Endothelial cell of umbilical vein (primary cell): Measurements from ENCODE around the gene B3GNT9. TPM values are rescaled to one million over a fixed set of nuclear protein-coding genes. Genes with fewer than 3 reads are reported as not detected.

Experiments used
- BruUV-seq: library from RNA; stranded (reverse); fragments of 400-500 nt; replicated peaks from 2 replicates; lab custom pipeline; 2021; lab: Mats Ljungman, UMichigan
- CTCF ChIA-PET: fragments of 300-600, 350-600 bp; sonication (Branson Sonifier 250); formaldehyde crosslinking; loops from one replicate; lab custom pipeline; 2021; ENCODE audit warnings: antibody characterized with exemption, inconsistent platforms; lab: Charles Lee
- POLR2A ChIA-PET: fragments of 300-600, 350-600 bp; sonication (Branson Sonifier 250); formaldehyde crosslinking; loops from one replicate; lab custom pipeline; 2021; ENCODE audit warnings: antibody characterized with exemption, inconsistent platforms; lab: Charles Lee
- DNase-seq: peaks from one replicate; pipeline ENCODE4 v3.0.0-alpha.2; 2011; ENCODE audit warnings: low read depth, low spot score
- FAIRE-seq: peaks from 2 replicates; lab custom pipeline; 2011; peaks lifted over from hg19 to GRCh38; lab: Jason Lieb, UNC
- H2AFZ ChIP-seq: 2 replicates; pipeline ENCODE4 v1.6.0; 2012; ENCODE audit warnings: low read depth, low read length, control low read depth, inconsistent platforms
- H3K27ac ChIP-seq: 2 replicates; pipeline ENCODE4 v1.5.1; 2011; ENCODE audit warnings: low read depth, mild to moderate bottlenecking, control low read depth, low read length, moderate library complexity; ENCODE audit not compliant: insufficient read depth
- H3K27me3 ChIP-seq, 2 experiments: 2 replicates each; pipeline versions ENCODE4 v1.6.0 to v1.6.1; 2011; ENCODE audit warnings: low read length in 2 of 2, mixed read lengths in 1 of 2; ENCODE audit not compliant: control insufficient read depth in 2 of 2, insufficient read depth in 2 of 2
- H3K36me3 ChIP-seq, 2 experiments: 2 replicates in 1 of 2; 3 replicates in 1 of 2; pipeline ENCODE4 v1.5.1; 2011; ENCODE audit warnings: low read length in 2 of 2, mild to moderate bottlenecking in 1 of 2, moderate library complexity in 1 of 2; ENCODE audit not compliant: control insufficient read depth in 2 of 2, insufficient read depth in 2 of 2; ENCODE audit errors: extremely low read depth in 1 of 2
- H3K4me1 ChIP-seq: 3 replicates; pipeline ENCODE4 v1.5.1; 2011; ENCODE audit warnings: mild to moderate bottlenecking, low read length; ENCODE audit not compliant: control insufficient read depth, insufficient read depth; ENCODE audit errors: extremely low read depth
- H3K4me2 ChIP-seq: 2 replicates; pipeline ENCODE4 v1.6.1; 2011; ENCODE audit warnings: low read length, control low read depth, mixed read lengths; ENCODE audit not compliant: insufficient read depth
- H3K4me3 ChIP-seq, 3 experiments: fragments of 200-600 bp in 1 of 3; sonication (generic), shearing (Covaris generic) in 1 of 3; replicated peaks in 1 of 3; 2 replicates each; pipeline ENCODE4 v1.5.1; 2011 to 2016; ENCODE audit warnings: control low read depth in 3 of 3, low read length in 3 of 3, mild to moderate bottlenecking in 2 of 3, inconsistent platforms in 1 of 3, low read depth in 1 of 3, moderate library complexity in 1 of 3; ENCODE audit not compliant: insufficient read depth in 1 of 3
- H3K79me2 ChIP-seq: 2 replicates; pipeline ENCODE4 v1.6.0; 2012; ENCODE audit warnings: low read length, inconsistent platforms; ENCODE audit not compliant: control insufficient read depth, insufficient read depth
- H3K9ac ChIP-seq: replicated peaks from 2 replicates; pipeline ENCODE3; 2011; ENCODE audit warnings: low read length, control low read depth; ENCODE audit not compliant: insufficient read depth; ENCODE audit errors: extremely low read depth
- H3K9me1 ChIP-seq: replicated peaks from 3 replicates; pipeline ENCODE4 v1.6.0; 2011; ENCODE audit warnings: mild to moderate bottlenecking, low read length; ENCODE audit not compliant: control insufficient read depth, insufficient read depth; ENCODE audit errors: extremely low read depth
- H3K9me3 ChIP-seq: replicated peaks from 2 replicates; pipeline ENCODE4 v1.5.1; 2012; ENCODE audit warnings: low read length, inconsistent platforms; ENCODE audit not compliant: control insufficient read depth, insufficient read depth
- H4K20me1 ChIP-seq: replicated peaks from 2 replicates; pipeline ENCODE3; 2011; ENCODE audit warnings: mild to moderate bottlenecking, low read length; ENCODE audit not compliant: control insufficient read depth, insufficient read depth; ENCODE audit errors: extremely low read depth
- CTCF ChIP-seq, 2 donors: IDR thresholded peaks; 1 replicate in 1 of 2; 2 replicates in 1 of 2; pipeline ENCODE4 v1.5.1; 2011; ENCODE audit warnings: low read length in 2 of 2, mild to moderate bottlenecking in 2 of 2, moderate library complexity in 2 of 2, control low read depth in 1 of 2, inconsistent platforms in 1 of 2, low read depth in 1 of 2; ENCODE audit not compliant: insufficient read depth in 1 of 2; ENCODE audit errors: extremely low read depth in 1 of 2
- EZH2 ChIP-seq: IDR thresholded peaks from 2 replicates; pipeline ENCODE4 v1.6.1; 2012; ENCODE audit warnings: borderline replicate concordance, low read depth, mild to moderate bottlenecking, moderate library complexity, low read length, inconsistent platforms; ENCODE audit not compliant: severe bottlenecking
- FOS ChIP-seq: IDR thresholded peaks from 2 replicates; pipeline ENCODE4 v1.6.1; 2011; ENCODE audit warnings: mild to moderate bottlenecking, low read length, moderate library complexity, borderline replicate concordance; ENCODE audit not compliant: insufficient read depth
- GATA2 ChIP-seq: IDR thresholded peaks from 2 replicates; pipeline ENCODE4 v1.7.0; 2011; ENCODE audit warnings: low read depth, mild to moderate bottlenecking, moderate library complexity, mixed read lengths, low read length; ENCODE audit not compliant: insufficient read length, insufficient read depth
- JUN ChIP-seq: IDR thresholded peaks from 2 replicates; pipeline ENCODE4 v1.6.1; 2011; ENCODE audit warnings: borderline replicate concordance, low read depth; ENCODE audit not compliant: insufficient read length, insufficient read depth
- MAX ChIP-seq: IDR thresholded peaks from 2 replicates; pipeline ENCODE4 v1.6.1; 2011; ENCODE audit not compliant: insufficient read depth, insufficient read length
- MYC ChIP-seq: IDR thresholded peaks from one replicate; pipeline ENCODE4 v1.6.1; 2011; ENCODE audit warnings: mild to moderate bottlenecking, low read depth, low read length
- POLR2A ChIP-seq: IDR thresholded peaks from 2 replicates; pipeline ENCODE4 v1.6.1; 2012; ENCODE audit warnings: low read depth, mild to moderate bottlenecking, control low read depth, low read length
- POLR2AphosphoS5 ChIP-seq: IDR thresholded peaks from 2 replicates; pipeline ENCODE4 v1.6.1; 2012; ENCODE audit warnings: low read depth, mild to moderate bottlenecking, control low read depth, low read length, moderate library complexity; ENCODE audit not compliant: insufficient read depth
- dilution Hi-C: fragments of 300-500 bp; cut with MboI; formaldehyde crosslinking; loops from one replicate; pipeline ENCODE4 v1.15.0; 2019; ENCODE audit warnings: low sequenced_read_pairs; ENCODE audit not compliant: extremely low pct_ligation_motif_present
- intact Hi-C: fragments of 100-400 bp; cut with micrococcal nuclease; formaldehyde crosslinking; loops from one replicate; pipeline ENCODE4 v1.10.0; 2022
- polyA plus RNA-seq, 4 experiments: library from polyadenylated mRNA; depleted of rRNA in 3 of 4; stranded (reverse) in 3 of 4; unstranded in 1 of 4; fragments of >200 nt; gene quantifications; 2 replicates each; pipeline versions ENCODE4 v1.2.1 to v1.2.3, GENCODE V29; 2011 to 2012; ENCODE audit warnings: missing spikeins in 1 of 4
- total RNA-seq: library from RNA; stranded (reverse); gene quantifications from 2 replicates; pipeline ENCODE4 v1.2.3, GENCODE V29; 2021

B3GNT9 gene
- total and polyA plus RNA-seq, 2 donors (not counting 3 experiments of a cell fraction or from before 2014, with no cell fraction given) = 4.0 to 6.4 TPM

GRCh38 chr16:67109407-67110135 lies 41.2 kb downstream of the B3GNT9 start, which contains the start of gene PHAF1:
Gene PHAF1 (plus strand): TSS chr16:67109941. CDS start chr16:67110176, 235 bp downstream.
- no peaks in the 10 kb centered on the region for H3K9me1 ChIP-seq
- no peaks in the 10 kb centered on the region for H4K20me1 ChIP-seq
- dilution Hi-C loops = no loop called here
- H2AFZ ChIP-seq = peak within 1 kb of the TSS; percentile 37
- H3K9ac ChIP-seq = peak within 1 kb of the TSS; percentile 66
- no peaks in the 10 kb centered on the region for H3K9me3 ChIP-seq
- FAIRE-seq (peak; percentile 94), DNase-seq (peak; percentile 94)
- H3K4me2 ChIP-seq = peak within 1 kb of the TSS; percentile 77
- ChIA-PET POLR2A (no interaction called here), CTCF (interaction anchor here (0.9 to 1.6 kb wide), 3 partner anchors 46 to 92 kb away, joined by 3 to 7 read pairs (median 3); no protein-coding TSS in a partner anchor)
- TF ChIP-seq MYC (no peak), POLR2A (peak; percentile 97), JUN (no peak), MAX (no peak), EZH2 (no peak), POLR2AphosphoS5 (peak; percentile 90), CTCF (IDR thresholded peaks at IDR 0.05; ENCODE audit: extremely low read depth in 1 of 2, insufficient read depth in 1 of 2, low read depth in 1 of 2, low read length in 2 of 2) (no peak), FOS (no peak), GATA2 (no peak)
- peaks cover 30% of the 10 kb centered on the region for H3K79me2 ChIP-seq
- no peak within 1 kb of the TSS for H3K27ac ChIP-seq
- H3K4me3 ChIP-seq = peak within 1 kb of the TSS; percentile 82 to 92 (median 82)
- intact Hi-C loops = loop anchor here (1.0 kb wide), 1 partner anchor 91 kb away; no protein-coding TSS in a partner anchor
- H3K27me3 ChIP-seq = no peaks in the 10 kb centered on the region
- H3K36me3 ChIP-seq = no peaks in the 10 kb centered on the region
- H3K4me1 ChIP-seq = peaks cover 10% of the 10 kb centered on the region
- no TSS peak for BruUV-seq
